Measurements from ENCODE around the gene GRIA4.

GRIA4 gene

GRCh38 chr11:105690467-105690866 lies 80.6 kb downstream of the GRIA4 start:
- H3K4me3 ChIP-seq (ENCODE audit: low read length): no peak overlapping the region
- no peak for DNase-seq (ENCODE audit: low read depth)
- TF ChIP-seq, protein P1, sequence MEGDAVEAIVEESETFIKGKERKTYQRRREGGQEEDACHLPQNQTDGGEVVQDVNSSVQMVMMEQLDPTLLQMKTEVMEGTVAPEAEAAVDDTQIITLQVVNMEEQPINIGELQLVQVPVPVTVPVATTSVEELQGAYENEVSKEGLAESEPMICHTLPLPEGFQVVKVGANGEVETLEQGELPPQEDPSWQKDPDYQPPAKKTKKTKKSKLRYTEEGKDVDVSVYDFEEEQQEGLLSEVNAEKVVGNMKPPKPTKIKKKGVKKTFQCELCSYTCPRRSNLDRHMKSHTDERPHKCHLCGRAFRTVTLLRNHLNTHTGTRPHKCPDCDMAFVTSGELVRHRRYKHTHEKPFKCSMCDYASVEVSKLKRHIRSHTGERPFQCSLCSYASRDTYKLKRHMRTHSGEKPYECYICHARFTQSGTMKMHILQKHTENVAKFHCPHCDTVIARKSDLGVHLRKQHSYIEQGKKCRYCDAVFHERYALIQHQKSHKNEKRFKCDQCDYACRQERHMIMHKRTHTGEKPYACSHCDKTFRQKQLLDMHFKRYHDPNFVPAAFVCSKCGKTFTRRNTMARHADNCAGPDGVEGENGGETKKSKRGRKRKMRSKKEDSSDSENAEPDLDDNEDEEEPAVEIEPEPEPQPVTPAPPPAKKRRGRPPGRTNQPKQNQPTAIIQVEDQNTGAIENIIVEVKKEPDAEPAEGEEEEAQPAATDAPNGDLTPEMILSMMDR (conservative IDR thresholded peaks at IDR 0.05; ENCODE audit: low read length): no peak

GRCh38 chr11:105693075-105693759 lies 83.3 kb downstream of the GRIA4 start:
- H3K4me3 ChIP-seq (ENCODE audit: low read length): no peak overlapping the region
- no peak for DNase-seq (ENCODE audit: low read depth)
- TF ChIP-seq, protein P1 (conservative IDR thresholded peaks at IDR 0.05; ENCODE audit: low read length): no peak

GRCh38 chr11:105696000-105696399 lies 86.1 kb downstream of the GRIA4 start:
- H3K4me3 ChIP-seq (ENCODE audit: low read length): no peak overlapping the region
- TF ChIP-seq, protein P1 (conservative IDR thresholded peaks at IDR 0.05; ENCODE audit: low read length): no peak
- DNase-seq (ENCODE audit: low read depth): no peak

- H3K4me3 ChIP-seq (ENCODE audit: low read length): no peak overlapping the region
- TF ChIP-seq, protein P1 (conservative IDR thresholded peaks at IDR 0.05; ENCODE audit: low read length): no peak
- DNase-seq (ENCODE audit: low read depth): no peak
These were observed 87.4 kb downstream of the GRIA4 start for GRCh38 chr11:105697291-105697690.

DNA sequence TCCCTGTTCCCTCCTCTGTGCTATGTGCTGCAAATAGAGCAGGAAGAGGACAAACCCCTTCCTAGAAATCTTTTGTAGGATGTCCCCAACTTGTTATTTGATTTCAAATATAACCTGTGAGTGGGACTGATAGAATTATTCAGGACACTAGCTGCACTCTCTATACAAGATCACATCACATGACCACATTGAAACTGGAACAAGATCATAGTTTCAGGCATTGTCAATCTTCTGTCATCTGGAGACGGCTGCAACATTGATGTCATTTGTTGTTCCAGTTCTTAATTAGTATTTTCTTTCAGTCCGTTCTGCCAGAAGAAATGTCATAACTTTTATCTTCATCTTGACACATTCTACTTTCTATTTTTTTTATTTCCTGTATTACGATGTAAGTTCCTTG lies 89.3 kb downstream of the GRIA4 start:
- TF ChIP-seq, protein P1 (conservative IDR thresholded peaks at IDR 0.05; ENCODE audit: low read length): no peak
- no peak for DNase-seq (ENCODE audit: low read depth)
- no peak overlapping the region for H3K4me3 ChIP-seq (ENCODE audit: low read length)

- TF ChIP-seq, protein P1 (conservative IDR thresholded peaks at IDR 0.05; ENCODE audit: low read length): no peak
- H3K4me3 ChIP-seq (ENCODE audit: low read length): no peak overlapping the region
- no peak for DNase-seq (ENCODE audit: low read depth)
These were observed 90.4 kb downstream of the GRIA4 start for GRCh38 chr11:105700271-105700670.

DNA sequence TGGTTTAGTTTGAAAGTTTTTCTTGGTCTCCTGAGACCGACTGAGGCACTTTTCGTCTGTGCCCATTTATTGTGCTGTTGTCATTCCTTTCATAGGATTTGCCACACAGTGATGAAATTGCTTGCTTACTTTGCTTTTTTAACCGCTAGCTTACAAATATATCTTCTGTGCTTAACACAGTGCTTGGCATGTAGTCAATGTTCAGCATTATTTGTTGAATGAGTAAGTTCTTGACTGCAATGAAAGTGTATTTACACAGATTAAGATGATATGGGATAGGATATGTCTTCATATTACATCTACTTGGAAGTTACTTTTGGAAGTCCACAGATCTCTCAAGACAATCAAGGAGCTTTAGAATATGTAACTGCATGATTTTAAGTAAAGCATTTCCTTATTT lies 91.2 kb downstream of the GRIA4 start:
- TF ChIP-seq, protein P1 (conservative IDR thresholded peaks at IDR 0.05; ENCODE audit: low read length): no peak
- DNase-seq (ENCODE audit: low read depth): no peak

More for the DNA sequence above, 91.2 kb downstream of the GRIA4 start:
- H3K4me3 ChIP-seq (ENCODE audit: low read length): no peak overlapping the region
